Heart right ventricle (tissue), 16 donors: ENCODE data around the gene CCDC180. TPM values are rescaled to one million over a fixed set of nuclear protein-coding genes. Genes with fewer than 3 reads are reported as not detected.

Experiments
- ATAC-seq, 8 donors: fragments of 200-7000 bp; cut with Tn5 transposase; one replicate each; pipeline ENCODE4 v1.9.1; 2020; ENCODE audit warnings: mild to moderate bottlenecking in 8 of 8, moderate library complexity in 8 of 8, moderate number of reproducible peaks in 1 of 8
- DNase-seq, 2 donors: peaks; one replicate each; pipeline ENCODE4 v3.0.0-alpha.2; 2020
- H3K27ac ChIP-seq, 10 donors: fragments of 200-600 bp; sonication (generic) in 2 of 10; one replicate each; pipeline versions ENCODE4 v1.5.0 to v1.8.0; 2020 to 2022; ENCODE audit warnings: mild to moderate bottlenecking in 3 of 10
- H3K27me3 ChIP-seq, 7 donors: fragments of 200-600 bp; one replicate each; pipeline ENCODE4 v1.8.0; 2021 to 2022; ENCODE audit warnings: mild to moderate bottlenecking in 2 of 7
- H3K36me3 ChIP-seq, 9 donors: fragments of 200-600 bp; sonication (generic) in 1 of 9; one replicate each; pipeline versions ENCODE4 v1.5.0 to v1.8.0; 2020 to 2022; ENCODE audit warnings: mild to moderate bottlenecking in 2 of 9
- H3K4me1 ChIP-seq, 9 donors: fragments of 200-600 bp; sonication (generic) in 1 of 9; one replicate each; pipeline versions ENCODE4 v1.5.0 to v1.8.0; 2020 to 2022; ENCODE audit warnings: mild to moderate bottlenecking in 4 of 9
- H3K4me3 ChIP-seq, 10 donors: fragments of 200-600 bp; sonication (generic) in 2 of 10; one replicate each; pipeline versions ENCODE4 v1.5.0 to v1.8.0; 2020 to 2022; ENCODE audit warnings: mild to moderate bottlenecking in 7 of 10, moderate library complexity in 2 of 10
- H3K9me3 ChIP-seq, 11 donors: fragments of 200-600 bp in 10 of 11; sonication (generic) in 2 of 11; one replicate each; pipeline versions ENCODE4 v1.5.0 to v1.8.0; 2013 to 2022; ENCODE audit warnings: mild to moderate bottlenecking in 2 of 11, control low read depth in 1 of 11, moderate library complexity in 1 of 11
- WGBS, 2 donors: extraction: QIAGEN DNeasy Blood & Tissue Kit; methylation state at CpG; one replicate each; pipeline ENCODE4 v1.1.7; 2013; ENCODE audit warnings: inconsistent platforms in 1 of 2; 5-methylcytosine and 5-hydroxymethylcytosine counted together
- intact Hi-C, 10 donors: fragments of 100-400 bp; cut with DNase I; formaldehyde crosslinking; loops; one replicate each; pipeline versions ENCODE4 v1.11.1 to v1.14.2; 2022
- polyA plus RNA-seq, 2 donors: library from polyadenylated mRNA; stranded (reverse); fragments of 200-250 nt; gene quantifications; one replicate each; pipeline ENCODE4 v1.2.3, GENCODE V29; 2013
- total RNA-seq, 10 donors: library from RNA; stranded (reverse); fragmentation: NEBNext Ultra II Directional in 3 of 10; extraction: Animal tissue kit (Norgen Biotek cat#: 25700) in 3 of 10; gene quantifications; one replicate each; pipeline versions ENCODE4 v1.2.1 to v1.2.4, GENCODE V29; 2021 to 2023
- TF ChIP-seq, protein P1 (sequence below), 9 donors: fragments of 200-600 bp; sonication (generic) in 2 of 9; IDR thresholded peaks; one replicate each; pipeline versions ENCODE4 v1.5.0 to v1.8.0; 2021 to 2022; ENCODE audit warnings: antibody characterized with exemption in 9 of 9, mild to moderate bottlenecking in 5 of 9, moderate library complexity in 1 of 9
- donor health status: Arrhythmogenic right ventricular cardiomyopathy.
- donor health status: ischemic (EF 13 %, LVEDD 7.1; RV severe dilation, severe dysfunction).
- donor health status: healthy with polysubstance abuse.
- donor health status: DM: no; HTN: yes; CAD: no.
- donor health status: DM: no; HTN: no; CAD: no.
- donor health status: ischemic (EF 25% LVEDD 6.9; RV normal size, moderate dysfunction).
- donor health status: ischemic (EF 25% LVEDD 5.7; RV mildly dilated, moderate dysfunction).
- donor health status: healthy.
- donor health status: DM: yes; HTN: yes; CAD: no.
- donor health status: Ischemic cardiomyopathy.
- donor health status: ischemic (EF 35%, LVEDD 5.7; RV mildly dilated, moderate dysfunction).
- donor health status: nonischemic (EF 11% LVEDD 7.7; RV severe dilation, severe dysfunction).
- donor health status: DM: yes; HTN: yes; CAD: no.
- donor health status: PGD.
- donor health status: ischemic (EF 29% LVEDD 5.4; RV normal size, mild dysfunction).
- donor health status: nonischemic (EF 23%, LVEDD 6.1; RV moderate dilation, normal function).

The CCDC180 gene
- total and polyA plus RNA-seq, 12 donors, result 0.75 to 9.6 (median 2.9) TPM

DNA sequence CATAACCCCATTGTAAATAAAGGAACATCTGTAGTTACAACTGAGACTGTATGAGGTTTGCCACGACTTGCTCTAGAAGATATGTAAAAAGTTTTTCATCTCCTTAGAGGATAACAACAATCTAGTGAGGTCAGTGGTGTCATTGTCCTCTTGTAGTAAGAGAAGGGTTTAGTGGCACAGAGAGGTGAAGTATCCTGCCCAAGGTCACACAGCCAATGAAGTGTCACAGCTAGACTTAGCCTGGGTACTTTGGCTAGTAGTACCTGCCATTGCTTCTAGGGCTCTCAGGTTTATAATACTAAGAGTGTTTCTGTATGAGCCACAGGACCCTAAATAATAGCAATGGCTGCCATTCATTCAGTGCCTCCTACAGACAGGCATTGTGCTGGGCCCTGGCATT is 13.8 kb downstream of the CCDC180 start:
- Histone ChIP-seq H3K27ac (no peak overlapping the region), H3K4me3 (no peak overlapping the region), H3K9me3 (no peaks in the 10 kb centered on the region), H3K36me3 (peaks cover 0 to 95% (median 3%) of the 10 kb centered on the region in 9 donors), H3K4me1 (no peaks in the 10 kb centered on the region), H3K27me3 (no peaks in the 10 kb centered on the region)
- ATAC-seq (no peak), DNase-seq (no peak)
- TF ChIP-seq, protein P1, sequence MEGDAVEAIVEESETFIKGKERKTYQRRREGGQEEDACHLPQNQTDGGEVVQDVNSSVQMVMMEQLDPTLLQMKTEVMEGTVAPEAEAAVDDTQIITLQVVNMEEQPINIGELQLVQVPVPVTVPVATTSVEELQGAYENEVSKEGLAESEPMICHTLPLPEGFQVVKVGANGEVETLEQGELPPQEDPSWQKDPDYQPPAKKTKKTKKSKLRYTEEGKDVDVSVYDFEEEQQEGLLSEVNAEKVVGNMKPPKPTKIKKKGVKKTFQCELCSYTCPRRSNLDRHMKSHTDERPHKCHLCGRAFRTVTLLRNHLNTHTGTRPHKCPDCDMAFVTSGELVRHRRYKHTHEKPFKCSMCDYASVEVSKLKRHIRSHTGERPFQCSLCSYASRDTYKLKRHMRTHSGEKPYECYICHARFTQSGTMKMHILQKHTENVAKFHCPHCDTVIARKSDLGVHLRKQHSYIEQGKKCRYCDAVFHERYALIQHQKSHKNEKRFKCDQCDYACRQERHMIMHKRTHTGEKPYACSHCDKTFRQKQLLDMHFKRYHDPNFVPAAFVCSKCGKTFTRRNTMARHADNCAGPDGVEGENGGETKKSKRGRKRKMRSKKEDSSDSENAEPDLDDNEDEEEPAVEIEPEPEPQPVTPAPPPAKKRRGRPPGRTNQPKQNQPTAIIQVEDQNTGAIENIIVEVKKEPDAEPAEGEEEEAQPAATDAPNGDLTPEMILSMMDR (IDR thresholded peaks at IDR 0.05), result no peak
- intact Hi-C loops, result no loop called here
- WGBS, 2 donors, result 75 to 88% methylated on average over 1 of the region's 1 CpG

DNA sequence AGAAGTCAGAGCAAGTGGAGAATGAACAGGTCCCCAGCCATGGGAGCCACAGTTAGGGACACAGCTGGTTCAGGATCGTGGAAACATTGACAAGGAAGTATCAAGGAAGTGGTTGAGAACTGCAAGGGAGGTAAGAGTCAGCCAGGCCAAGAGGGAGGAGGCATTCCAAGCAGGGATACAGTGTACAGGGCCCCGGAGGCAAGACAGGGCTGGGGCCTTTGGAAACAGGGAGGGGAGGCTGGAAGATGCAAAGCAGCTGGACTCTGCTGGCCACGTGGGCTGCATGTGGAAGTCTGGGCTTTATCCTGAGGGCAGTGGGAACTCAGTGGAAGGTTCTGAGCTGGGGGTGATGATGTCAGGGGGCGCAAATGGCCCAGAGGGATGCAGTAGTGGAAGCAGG is 14.2 kb downstream of the CCDC180 start:
- H3K27ac ChIP-seq, result no peak overlapping the region
- no peaks in the 10 kb centered on the region for H3K27me3 ChIP-seq
- TF ChIP-seq, protein P1 (IDR thresholded peaks at IDR 0.05), result no peak
- DNase-seq (no peak), ATAC-seq (no peak)
- H3K9me3 ChIP-seq, result no peaks in the 10 kb centered on the region
- 65 to 77% methylated on average over 4 of the region's 4 CpGs for WGBS, 2 donors
- intact Hi-C loops, result no loop called here
- peaks cover 0 to 95% (median 8%) of the 10 kb centered on the region in 9 donors for H3K36me3 ChIP-seq
- no peaks in the 10 kb centered on the region for H3K4me1 ChIP-seq
- H3K4me3 ChIP-seq, result no peak overlapping the region

DNA sequence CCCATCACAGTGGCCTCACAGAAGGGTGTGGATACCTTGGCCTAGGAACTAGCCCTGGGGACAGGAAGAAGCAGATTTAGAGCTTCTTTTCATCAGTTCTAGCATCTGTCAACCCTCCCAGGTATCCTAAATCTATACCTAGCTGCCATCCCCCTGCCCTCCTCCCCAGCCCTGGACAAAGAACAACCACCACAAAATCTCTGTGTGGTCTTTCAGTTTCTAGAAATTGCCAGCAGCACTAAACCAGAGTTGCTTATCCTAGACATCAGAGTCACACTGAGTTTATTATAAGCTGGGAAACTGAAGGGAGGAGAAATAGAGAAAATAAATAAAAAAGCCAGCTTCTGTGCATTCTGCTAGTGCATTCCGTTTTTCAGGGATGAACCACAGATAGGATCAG is 14.6 kb downstream of the CCDC180 start:
- WGBS, 2 donors, result 90 to 94% methylated on average over 1 of the region's 1 CpG
- Histone ChIP-seq H3K4me1 (no peaks in the 10 kb centered on the region), H3K36me3 (peaks cover 0 to 94% (median 8%) of the 10 kb centered on the region in 9 donors), H3K27me3 (no peaks in the 10 kb centered on the region), H3K4me3 (no peak overlapping the region), H3K27ac (no peak overlapping the region), H3K9me3 (no peaks in the 10 kb centered on the region)
- DNase-seq (no peak), ATAC-seq (no peak)
- intact Hi-C loops, result no loop called here
- TF ChIP-seq, protein P1 (IDR thresholded peaks at IDR 0.05), result no peak

DNA sequence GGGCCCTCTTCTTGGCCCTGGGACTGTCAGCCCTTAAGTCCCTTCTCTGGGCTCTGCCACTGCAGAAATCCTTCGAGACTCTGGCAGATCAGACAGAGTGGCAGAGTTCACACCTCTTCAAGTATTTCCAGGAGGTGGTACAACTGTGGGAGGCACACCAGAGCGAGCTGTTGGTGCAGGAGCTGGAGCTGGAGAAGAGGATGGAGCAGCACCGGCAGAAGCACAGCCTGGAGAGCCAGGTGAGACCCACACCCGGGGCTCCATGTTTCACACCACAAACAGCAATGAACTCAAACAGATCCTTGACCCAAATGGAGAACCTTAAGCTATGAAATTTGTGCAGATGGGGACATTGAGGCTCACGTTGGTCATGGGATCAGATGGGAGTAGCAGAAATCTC is 17.5 kb downstream of the CCDC180 start:
- H3K27ac ChIP-seq, result no peak overlapping the region
- H3K9me3 ChIP-seq, result no peaks in the 10 kb centered on the region
- no peaks in the 10 kb centered on the region for H3K4me1 ChIP-seq
- ATAC-seq (no peak), DNase-seq (no peak)
- WGBS, 2 donors, result 95 to 97% methylated on average over 5 of the region's 5 CpGs
- TF ChIP-seq, protein P1 (IDR thresholded peaks at IDR 0.05), result no peak
- peaks cover 0 to 91% (median 15%) of the 10 kb centered on the region in 9 donors for H3K36me3 ChIP-seq
- intact Hi-C loops, result no loop called here
- H3K4me3 ChIP-seq, result no peak overlapping the region
- no peaks in the 10 kb centered on the region for H3K27me3 ChIP-seq
